Effector memory CD8-positive, alpha-beta T cell (primary cell): ENCODE data around the gene PYROXD2.

Experiments used
- ATAC-seq: fragments of 150-1000 bp; cut with Tn5 transposase; replicated peaks from 2 replicates; pipeline ENCODE4 v1.10.0; 2021; ENCODE audit warnings: mild to moderate bottlenecking, moderate library complexity
- DNase-seq, 3 experiments: peaks; one replicate each; pipeline ENCODE4 v3.0.0; 2021
- H3K27ac Mint-ChIP-seq, 2 donors: one replicate each; pipeline ENCODE4 v1.8.0; 2022; ENCODE audit warnings: mild to moderate bottlenecking in 2 of 2, mixed read lengths in 2 of 2, moderate library complexity in 2 of 2
- H3K27me3 Mint-ChIP-seq, 2 donors: one replicate each; pipeline ENCODE4 v1.8.0; 2022; ENCODE audit warnings: mixed read lengths in 2 of 2
- H3K36me3 Mint-ChIP-seq: one replicate; pipeline ENCODE4 v1.8.0; 2022; ENCODE audit warnings: mild to moderate bottlenecking, moderate library complexity, mixed read lengths; ENCODE audit not compliant: insufficient read depth
- H3K4me1 Mint-ChIP-seq, 2 donors: one replicate each; pipeline ENCODE4 v1.8.0; 2022; ENCODE audit warnings: low read depth in 2 of 2, mixed read lengths in 2 of 2
- H3K4me3 Mint-ChIP-seq, 2 donors: one replicate each; pipeline ENCODE4 v1.8.0; 2022; ENCODE audit warnings: mild to moderate bottlenecking in 2 of 2, mixed read lengths in 2 of 2, moderate library complexity in 2 of 2
- H3K9me3 Mint-ChIP-seq, 2 donors: one replicate each; pipeline ENCODE4 v1.8.0; 2022; ENCODE audit warnings: mixed read lengths in 2 of 2

The PYROXD2 gene

DNA sequence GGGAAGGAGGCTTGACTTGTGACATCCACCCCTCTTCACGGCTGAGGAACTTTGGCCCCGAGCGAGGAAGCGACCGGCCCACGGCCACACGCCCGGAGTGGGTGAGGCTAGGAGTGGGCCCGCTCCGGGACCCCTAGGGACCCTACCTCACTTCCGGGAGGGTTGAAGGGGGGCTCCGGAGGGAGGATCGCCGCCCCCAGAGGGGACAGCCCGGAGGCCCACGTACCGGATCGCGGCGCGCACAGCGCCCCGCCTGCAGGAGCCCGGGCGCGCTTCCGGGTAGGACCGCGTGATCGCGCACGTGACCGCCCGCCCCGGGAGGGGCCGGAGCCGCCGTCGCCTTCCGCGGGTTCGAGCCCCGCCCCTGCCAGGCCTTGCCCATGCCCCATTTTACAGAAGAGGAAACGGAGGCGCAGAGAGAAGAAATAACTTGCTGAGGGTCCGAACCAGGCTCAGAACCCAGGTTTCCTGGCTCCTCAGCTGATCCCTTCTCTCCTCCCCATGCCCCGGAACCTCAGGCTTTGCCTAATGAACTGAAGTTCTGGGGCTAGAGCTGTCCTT is 31.8 kb upstream of the PYROXD2 start, which contains the start of gene HPS1:
HPS1 (minus strand) TSS at position 275 of the 561 bp plus-strand sequence. CDS start 3,695 bp downstream, outside the sequence.
- Mint-ChIP-seq H3K4me3 (peak within 1 kb of the TSS; percentile 94 to 96), H3K27ac (peak within 1 kb of the TSS; percentile 95 to 97), H3K36me3 (peaks cover 42% of the 10 kb centered on the region), H3K27me3 (peaks cover 1 to 6% of the 10 kb centered on the region in 2 donors), H3K9me3 (no peaks in the 10 kb centered on the region), H3K4me1 (peaks cover 40% of the 10 kb centered on the region in 2 donors)
- DNase-seq: peak; percentile 70 to 77 (median 75)
- ATAC-seq: peak; percentile 95

DNA sequence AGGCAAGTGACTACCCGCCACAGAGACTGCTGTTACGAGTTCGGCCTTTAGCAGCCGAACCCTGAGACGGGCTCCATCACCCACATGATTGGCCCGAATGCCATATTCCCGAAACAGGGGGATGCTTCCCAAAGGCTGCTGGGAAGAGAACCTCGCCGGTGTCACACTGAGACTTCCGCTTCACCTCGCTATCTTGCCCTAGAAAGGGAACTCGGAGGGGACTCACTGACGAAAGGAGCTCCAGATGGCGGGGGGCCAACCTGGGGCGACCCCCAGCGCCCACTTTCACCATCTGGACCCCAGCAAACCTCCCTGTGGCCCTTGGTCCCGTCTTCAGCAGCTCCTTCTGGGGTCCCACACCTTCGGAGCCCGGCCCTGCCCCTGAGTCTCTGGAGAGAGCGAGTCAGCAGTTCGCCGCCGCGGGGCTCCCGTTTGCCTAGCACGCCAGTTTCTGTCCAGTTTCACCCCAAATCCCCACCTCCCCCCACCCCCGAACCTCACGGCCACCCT is 31.2 kb upstream of the PYROXD2 start:
- peak overlapping the region; percentile 94 to 96 for H3K4me3 Mint-ChIP-seq
- ATAC-seq (peak; percentile 25), DNase-seq (peak in 2 of 3 experiments; percentile 11 to 33)
- H3K4me1 Mint-ChIP-seq: peaks cover 45% of the 10 kb centered on the region in 2 donors
- no peaks in the 10 kb centered on the region for H3K9me3 Mint-ChIP-seq
- peak overlapping the region; percentile 95 to 97 for H3K27ac Mint-ChIP-seq
- peaks cover 44% of the 10 kb centered on the region for H3K36me3 Mint-ChIP-seq
- peaks cover 0 to 6% of the 10 kb centered on the region in 2 donors for H3K27me3 Mint-ChIP-seq

DNA sequence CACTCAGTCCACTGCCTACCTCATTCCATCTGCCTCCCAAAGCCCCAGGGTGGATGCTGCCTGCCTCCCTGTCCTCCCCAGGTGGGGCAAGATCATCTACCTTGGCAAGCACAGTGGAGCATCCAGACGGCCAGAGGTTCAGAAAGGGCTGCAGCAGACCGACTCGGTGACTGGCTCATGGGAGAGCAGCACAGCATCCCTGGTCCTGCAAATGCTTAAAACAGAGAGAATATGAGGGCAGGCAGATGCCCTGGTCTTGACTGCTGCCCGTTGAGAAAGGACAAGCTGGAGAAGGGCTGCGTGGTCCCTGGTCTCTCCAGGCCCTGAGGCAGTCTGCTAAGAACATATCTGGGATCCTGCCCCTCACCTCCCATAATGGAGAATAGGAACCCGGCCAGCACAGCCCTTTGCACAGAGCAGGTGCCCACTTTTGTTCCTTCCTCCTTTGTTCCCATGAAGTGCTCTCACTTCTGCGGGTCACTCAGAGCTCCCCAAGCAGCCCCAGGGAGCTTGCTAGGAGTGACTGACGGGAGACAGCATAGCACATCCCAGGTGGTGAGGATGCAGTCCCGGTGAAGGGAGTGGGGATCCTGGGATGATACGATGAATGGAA is 30.3 kb upstream of the PYROXD2 start:
- Mint-ChIP-seq H3K36me3 (peaks cover 50% of the 10 kb centered on the region), H3K4me3 (peak overlapping the region; percentile 94 to 96), H3K27me3 (peaks cover 0 to under 1% of the 10 kb centered on the region in 2 donors), H3K4me1 (peaks cover 46 to 48% of the 10 kb centered on the region in 2 donors), H3K9me3 (no peaks in the 10 kb centered on the region), H3K27ac (peak overlapping the region; percentile 95 to 97)
- no peak for ATAC-seq
- no peak for DNase-seq

DNA sequence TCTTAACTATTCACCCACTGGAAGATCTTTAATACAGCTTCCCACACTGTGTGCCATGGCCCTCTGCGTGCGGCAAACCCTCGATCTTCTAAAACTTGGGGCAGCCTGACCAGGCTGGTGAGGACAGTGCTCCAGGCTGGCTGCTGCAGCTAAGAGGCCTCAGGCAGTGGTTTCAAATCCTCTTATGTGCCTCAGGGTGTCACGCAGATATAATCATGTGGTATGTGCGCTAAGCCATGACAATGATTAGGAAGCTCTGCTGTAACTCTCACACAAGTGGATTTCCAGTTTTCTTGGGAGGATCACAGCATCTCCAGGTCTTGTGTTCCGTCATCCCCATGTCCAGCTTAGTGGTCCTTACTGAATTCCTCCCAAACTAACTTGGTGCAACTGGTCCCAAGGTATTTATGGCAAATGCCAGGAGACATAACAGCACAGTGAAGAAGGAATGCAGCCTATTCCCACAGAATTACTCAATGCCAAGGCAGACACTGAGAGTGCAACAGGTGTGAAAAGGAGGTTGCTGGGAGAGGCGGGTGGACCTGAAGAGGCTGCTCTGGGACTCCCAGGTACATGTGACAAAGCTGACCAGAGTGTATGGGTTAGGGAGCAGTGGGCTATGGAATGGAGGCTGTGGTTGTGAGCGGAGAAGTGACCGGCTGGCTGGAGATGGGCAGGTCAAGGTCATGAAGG is 29.5 kb upstream of the PYROXD2 start:
- no peak for DNase-seq
- Mint-ChIP-seq H3K4me3 (peak overlapping the region; percentile 94 to 96), H3K9me3 (no peaks in the 10 kb centered on the region), H3K4me1 (peaks cover 48 to 52% of the 10 kb centered on the region in 2 donors), H3K36me3 (peaks cover 57% of the 10 kb centered on the region), H3K27ac (peak overlapping the region; percentile 77 to 97), H3K27me3 (no peaks in the 10 kb centered on the region)
- no peak for ATAC-seq

DNA sequence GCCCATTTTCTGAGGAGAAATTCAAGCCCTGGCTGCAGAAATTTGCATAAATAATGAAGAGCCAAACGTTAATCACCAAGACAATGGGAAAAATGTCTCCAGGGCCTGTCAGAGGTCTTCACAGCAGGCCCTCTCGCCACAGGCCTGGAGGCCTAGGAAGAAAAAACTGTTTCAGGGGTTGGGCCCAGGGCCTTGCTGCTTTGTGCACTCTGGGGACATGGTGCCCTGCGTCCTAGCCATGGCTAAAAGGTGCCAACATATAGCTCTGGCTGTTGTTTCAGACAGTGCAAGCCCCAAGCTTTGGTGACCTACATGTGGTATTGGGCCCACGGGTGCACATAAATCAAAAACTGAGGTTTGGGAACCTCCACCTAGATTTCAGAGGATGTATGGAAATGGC is 23.7 kb upstream of the PYROXD2 start:
- H3K9me3 Mint-ChIP-seq: no peaks in the 10 kb centered on the region

DNA sequence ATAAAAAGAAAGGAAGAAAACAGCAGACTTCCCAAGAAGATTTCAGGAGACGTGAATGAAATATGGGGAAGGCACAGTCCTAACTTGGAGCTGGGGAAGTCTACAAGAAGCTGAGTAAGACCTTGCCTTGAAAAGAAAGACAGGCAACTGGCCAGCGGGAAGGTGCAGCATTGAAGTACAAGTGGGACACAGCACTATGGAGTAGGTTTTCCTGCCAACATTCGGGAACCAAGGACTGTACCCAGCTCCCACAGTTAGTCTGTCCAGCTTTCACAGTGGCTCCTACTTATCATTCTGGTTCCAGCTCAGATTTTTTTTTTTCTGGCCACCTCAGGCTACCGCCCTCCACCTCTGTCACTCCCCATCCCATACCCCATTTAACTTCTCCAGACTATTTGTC is 21.7 kb upstream of the PYROXD2 start:
- no peak for ATAC-seq
- Mint-ChIP-seq H3K4me3 (no peak overlapping the region), H3K27ac (no peak overlapping the region), H3K9me3 (no peaks in the 10 kb centered on the region), H3K27me3 (no peaks in the 10 kb centered on the region), H3K36me3 (peaks cover 56% of the 10 kb centered on the region), H3K4me1 (peaks cover 13 to 24% of the 10 kb centered on the region in 2 donors)
- no peak for DNase-seq

More for the DNA sequence above, 23.7 kb upstream of the PYROXD2 start:
- Mint-ChIP-seq H3K4me1 (peaks cover 27 to 40% of the 10 kb centered on the region in 2 donors), H3K27ac (no peak overlapping the region), H3K4me3 (no peak overlapping the region), H3K27me3 (no peaks in the 10 kb centered on the region), H3K36me3 (peaks cover 59% of the 10 kb centered on the region)
- ATAC-seq (no peak), DNase-seq (no peak)

DNA sequence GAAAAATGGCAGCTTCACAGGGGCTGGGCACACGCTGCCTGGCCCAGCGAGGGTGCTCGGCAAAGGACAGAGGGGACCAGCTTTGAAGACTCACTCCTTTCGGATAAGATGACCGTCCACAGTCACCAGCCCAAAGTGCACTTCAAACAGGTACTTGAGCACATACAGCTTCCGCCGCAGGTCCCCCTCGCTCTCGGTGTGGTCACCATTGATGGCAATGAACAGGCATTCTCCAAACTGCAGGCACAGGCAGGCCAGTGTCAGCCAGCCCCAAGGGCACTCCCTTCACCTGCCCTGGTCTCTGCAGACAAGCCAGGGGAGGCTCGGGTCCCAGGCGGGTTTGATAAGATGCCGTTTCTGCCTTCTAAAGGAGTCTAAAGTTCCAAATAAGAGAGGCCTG is 20.2 kb upstream of the PYROXD2 start:
- ATAC-seq (no peak), DNase-seq (no peak)
- peaks cover 58% of the 10 kb centered on the region for H3K36me3 Mint-ChIP-seq
- H3K4me3 Mint-ChIP-seq: no peak overlapping the region
- peak overlapping the region in 1 of 2 donors; percentile 42 for H3K27ac Mint-ChIP-seq
- peaks cover 7 to 24% of the 10 kb centered on the region in 2 donors for H3K4me1 Mint-ChIP-seq
- no peaks in the 10 kb centered on the region for H3K9me3 Mint-ChIP-seq
- no peaks in the 10 kb centered on the region for H3K27me3 Mint-ChIP-seq

DNA sequence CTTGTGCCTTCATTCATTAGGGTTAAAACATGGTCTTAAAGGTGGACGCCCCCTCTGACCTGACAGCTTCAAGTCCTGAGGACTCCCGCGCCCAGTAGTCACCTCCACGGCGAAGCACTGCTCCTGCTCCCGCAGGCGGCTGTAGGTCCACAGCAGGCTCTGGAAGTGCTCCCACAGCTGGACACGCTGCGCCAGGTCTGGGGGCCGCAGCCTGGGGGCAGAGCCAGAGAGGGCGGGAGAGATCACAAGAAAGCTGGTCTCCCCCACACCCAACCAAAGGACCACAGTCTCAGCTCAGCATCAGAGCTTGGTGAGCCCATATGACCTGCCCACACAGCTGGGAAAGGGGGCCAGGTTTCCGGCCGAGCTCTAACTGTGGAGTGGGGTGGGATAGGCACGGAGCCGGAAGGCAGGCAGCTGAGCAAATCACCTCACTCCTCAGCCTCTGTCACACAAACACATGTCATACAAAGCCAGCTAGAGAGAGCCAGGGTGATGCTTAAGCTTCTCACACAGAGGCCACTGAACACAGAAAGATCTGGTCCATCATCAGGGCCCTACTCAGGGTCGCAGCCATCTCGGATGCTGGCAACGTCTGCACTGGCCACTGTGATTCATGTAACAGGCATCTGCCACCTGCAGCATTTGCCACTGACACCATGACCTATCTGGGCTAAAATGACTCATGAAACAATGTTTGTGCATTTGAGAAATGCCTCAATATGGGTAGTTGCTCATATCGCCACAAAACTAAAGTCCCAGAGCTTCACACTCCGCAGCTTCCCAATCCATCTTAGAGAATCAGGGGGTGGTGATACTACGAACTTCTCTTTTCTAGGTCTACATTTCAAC is 19.1 kb upstream of the PYROXD2 start:
- Mint-ChIP-seq H3K4me3 (no peak overlapping the region), H3K27ac (no peak overlapping the region), H3K4me1 (peaks cover 5 to 20% of the 10 kb centered on the region in 2 donors), H3K9me3 (no peaks in the 10 kb centered on the region), H3K36me3 (peaks cover 56% of the 10 kb centered on the region), H3K27me3 (no peaks in the 10 kb centered on the region)
- DNase-seq: no peak
- ATAC-seq: no peak

DNA sequence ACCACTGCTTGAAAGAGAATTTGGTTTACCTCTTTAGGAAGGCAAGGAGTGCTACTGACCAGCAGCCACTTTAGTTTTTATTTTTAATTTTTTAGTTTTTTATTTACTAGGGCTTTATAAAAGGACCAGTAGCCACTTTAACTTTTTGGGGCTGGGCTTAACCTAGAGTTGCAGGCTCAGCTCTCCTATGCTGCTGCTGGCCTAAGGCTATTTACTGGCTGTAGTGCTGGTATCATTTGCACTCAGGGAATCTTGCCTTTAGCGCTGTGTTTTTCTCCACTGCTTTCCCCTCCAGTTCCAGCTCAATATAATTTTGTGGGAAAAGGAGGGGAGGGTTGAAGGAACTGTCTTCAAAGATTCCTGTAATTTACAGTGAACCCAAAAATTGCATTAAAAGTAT is 18.4 kb upstream of the PYROXD2 start:
- H3K27me3 Mint-ChIP-seq: no peaks in the 10 kb centered on the region
- H3K4me1 Mint-ChIP-seq: peaks cover 1 to 18% of the 10 kb centered on the region in 2 donors
- ATAC-seq (no peak), DNase-seq (no peak)
- no peaks in the 10 kb centered on the region for H3K9me3 Mint-ChIP-seq
- no peak overlapping the region for H3K4me3 Mint-ChIP-seq
- no peak overlapping the region for H3K27ac Mint-ChIP-seq
- H3K36me3 Mint-ChIP-seq: peaks cover 62% of the 10 kb centered on the region

DNA sequence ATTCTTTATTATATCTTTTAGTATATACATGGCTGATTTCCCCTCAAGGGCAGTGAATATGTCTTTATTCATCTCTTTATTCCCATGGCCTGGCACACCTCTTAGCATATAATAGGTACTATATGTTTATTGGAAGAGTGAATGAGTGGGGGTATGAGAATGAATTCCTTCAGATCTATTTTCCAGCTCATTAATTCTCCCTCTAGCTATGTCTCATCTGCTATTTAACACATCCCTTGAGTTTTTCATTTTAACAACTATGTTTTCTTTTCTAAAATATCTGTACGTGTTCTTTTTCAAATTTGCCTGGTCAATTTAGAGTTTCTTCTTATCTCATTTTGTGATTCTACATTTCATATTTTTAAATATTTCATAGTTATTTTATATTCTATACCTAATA is 17.3 kb upstream of the PYROXD2 start:
- ATAC-seq: no peak
- Mint-ChIP-seq H3K36me3 (peaks cover 60% of the 10 kb centered on the region), H3K27me3 (no peaks in the 10 kb centered on the region), H3K9me3 (no peaks in the 10 kb centered on the region), H3K4me1 (peaks cover 0 to 10% of the 10 kb centered on the region in 2 donors), H3K4me3 (no peak overlapping the region), H3K27ac (no peak overlapping the region)
- DNase-seq: no peak

DNA sequence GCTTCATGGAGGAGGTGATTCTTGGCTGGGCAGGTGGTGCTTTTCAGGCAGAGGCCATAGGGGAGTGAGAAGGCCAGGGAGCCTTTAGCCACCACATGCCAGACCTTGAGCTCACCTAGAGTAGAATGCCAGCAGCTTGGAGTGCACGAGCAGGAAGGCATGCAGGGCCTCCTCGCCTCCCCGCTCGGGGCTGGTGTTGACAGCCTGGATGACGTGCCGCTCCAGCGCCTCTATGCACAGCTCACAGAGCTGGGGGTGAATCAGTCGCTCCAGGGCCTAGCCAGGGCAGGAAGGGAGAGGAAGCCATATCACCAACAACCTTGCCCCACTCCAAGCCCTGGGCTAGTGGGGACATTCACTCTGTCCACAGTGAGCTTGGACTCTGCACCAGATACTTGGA is 16.0 kb upstream of the PYROXD2 start:
- DNase-seq (no peak), ATAC-seq (no peak)
- H3K9me3 Mint-ChIP-seq: no peaks in the 10 kb centered on the region
- no peaks in the 10 kb centered on the region for H3K27me3 Mint-ChIP-seq
- peaks cover 0 to 7% of the 10 kb centered on the region in 2 donors for H3K4me1 Mint-ChIP-seq
- no peak overlapping the region for H3K27ac Mint-ChIP-seq
- H3K4me3 Mint-ChIP-seq: no peak overlapping the region
- peaks cover 56% of the 10 kb centered on the region for H3K36me3 Mint-ChIP-seq

DNA sequence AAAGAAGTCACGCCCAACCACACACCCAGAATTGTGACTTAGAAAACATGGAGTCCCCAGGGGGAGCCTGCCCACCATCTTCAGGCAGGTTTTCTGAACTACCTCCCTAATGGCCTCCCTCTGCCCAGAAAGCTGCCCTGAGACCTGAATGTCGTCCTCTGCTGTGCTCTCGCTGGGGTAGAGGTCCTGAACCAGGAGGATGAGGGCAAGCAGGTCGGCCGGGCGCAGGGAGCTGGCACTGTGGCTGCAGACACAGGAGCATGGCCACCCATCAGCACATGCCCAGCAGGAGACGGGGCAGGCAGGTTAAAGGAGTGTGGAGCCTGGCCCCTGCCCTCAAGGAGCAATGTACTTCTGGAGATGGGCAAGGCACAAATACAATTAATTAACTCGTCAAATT is 15.4 kb upstream of the PYROXD2 start:
- Mint-ChIP-seq H3K4me1 (peaks cover 0 to 7% of the 10 kb centered on the region in 2 donors), H3K27me3 (no peaks in the 10 kb centered on the region), H3K27ac (no peak overlapping the region), H3K36me3 (peaks cover 60% of the 10 kb centered on the region), H3K9me3 (no peaks in the 10 kb centered on the region), H3K4me3 (no peak overlapping the region)
- ATAC-seq (no peak), DNase-seq (no peak)
